Measurements from ENCODE around the gene SOAT1.

SOAT1 gene

GRCh38 chr1:179310291-179310690 is 16.7 kb downstream of the SOAT1 start:
- H3K36me3 ChIP-seq = peaks cover 0 to 14% (median 9%) of the 10 kb centered on the region in 3 donors
- TF ChIP-seq CTCF (IDR thresholded peaks at IDR 0.05) = no peak
- DNase-seq = no peak
- no peak overlapping the region for H3K4me3 ChIP-seq
- H3K27ac ChIP-seq = no peak overlapping the region
- no peaks in the 10 kb centered on the region for H3K9me3 ChIP-seq
- H3K27me3 ChIP-seq = no peaks in the 10 kb centered on the region
- intact Hi-C loops (cut with DNase I; ENCODE audit: low total_unique reads) = no loop called here
- no peaks in the 10 kb centered on the region for H3K4me1 ChIP-seq

- H3K27ac ChIP-seq = no peak overlapping the region
- TF ChIP-seq CTCF (IDR thresholded peaks at IDR 0.05) = no peak
These were observed 17.1 kb downstream of the SOAT1 start for GRCh38 chr1:179310721-179311120.

GRCh38 chr1:179311149-179311700 is 17.6 kb downstream of the SOAT1 start:
- intact Hi-C loops (cut with DNase I; ENCODE audit: low total_unique reads) = no loop called here

More at GRCh38 chr1:179310721-179311120, 17.1 kb downstream of the SOAT1 start:
- Histone ChIP-seq H3K9me3 (no peaks in the 10 kb centered on the region), H3K27me3 (no peaks in the 10 kb centered on the region), H3K4me1 (no peaks in the 10 kb centered on the region), H3K4me3 (no peak overlapping the region), H3K36me3 (peaks cover 0 to 14% (median 9%) of the 10 kb centered on the region in 3 donors)
- no peak for DNase-seq
- intact Hi-C loops (cut with DNase I; ENCODE audit: low total_unique reads) = no loop called here

GRCh38 chr1:179313004-179313403 is 19.4 kb downstream of the SOAT1 start:
- Histone ChIP-seq H3K9me3 (no peaks in the 10 kb centered on the region), H3K27ac (no peak overlapping the region), H3K27me3 (no peaks in the 10 kb centered on the region), H3K36me3 (peaks cover 0 to 5% (median 4%) of the 10 kb centered on the region in 3 donors), H3K4me1 (no peaks in the 10 kb centered on the region), H3K4me3 (no peak overlapping the region)
- intact Hi-C loops (cut with DNase I; ENCODE audit: low total_unique reads) = no loop called here
- no peak for TF ChIP-seq CTCF (IDR thresholded peaks at IDR 0.05)
- DNase-seq = no peak

More at GRCh38 chr1:179311149-179311700, 17.6 kb downstream of the SOAT1 start:
- no peaks in the 10 kb centered on the region for H3K4me1 ChIP-seq
- H3K36me3 ChIP-seq = peaks cover 0 to 12% (median 9%) of the 10 kb centered on the region in 3 donors
- no peaks in the 10 kb centered on the region for H3K27me3 ChIP-seq
- no peak for DNase-seq
- H3K9me3 ChIP-seq = no peaks in the 10 kb centered on the region
- H3K27ac ChIP-seq = no peak overlapping the region
- TF ChIP-seq CTCF (IDR thresholded peaks at IDR 0.05) = no peak
- H3K4me3 ChIP-seq = no peak overlapping the region

GRCh38 chr1:179314928-179315327 is 21.3 kb downstream of the SOAT1 start:
- Histone ChIP-seq H3K4me1 (no peaks in the 10 kb centered on the region), H3K36me3 (peaks cover 0 to 5% (median 4%) of the 10 kb centered on the region in 3 donors), H3K4me3 (no peak overlapping the region), H3K9me3 (no peaks in the 10 kb centered on the region), H3K27me3 (no peaks in the 10 kb centered on the region), H3K27ac (no peak overlapping the region)
- no peak for TF ChIP-seq CTCF (IDR thresholded peaks at IDR 0.05)
- intact Hi-C loops (cut with DNase I; ENCODE audit: low total_unique reads) = no loop called here
- no peak for DNase-seq

GRCh38 chr1:179318491-179318890 is 24.9 kb downstream of the SOAT1 start:
- no peaks in the 10 kb centered on the region for H3K36me3 ChIP-seq
- intact Hi-C loops (cut with DNase I; ENCODE audit: low total_unique reads) = no loop called here
- no peak overlapping the region for H3K4me3 ChIP-seq
- no peaks in the 10 kb centered on the region for H3K27me3 ChIP-seq
- TF ChIP-seq CTCF (IDR thresholded peaks at IDR 0.05) = no peak
- no peaks in the 10 kb centered on the region for H3K4me1 ChIP-seq
- H3K9me3 ChIP-seq = no peaks in the 10 kb centered on the region
- DNase-seq = no peak
- no peak overlapping the region for H3K27ac ChIP-seq

Measured in tibial artery (tissue), 4 donors.